Subcutaneous abdominal adipose tissue (tissue), 5 donors: ENCODE results near the gene ELMO1.
"Not testable (repeated sequence)": the region's sequence is repeated elsewhere in the genome, so short reads cannot be mapped to it uniquely, and the experiment has no call there.

Source experiments
- H3K27ac ChIP-seq: one replicate; pipeline ENCODE4 v1.7.0; 2013; ENCODE audit warnings: low read depth, mild to moderate bottlenecking, inconsistent platforms, low read length, moderate library complexity
- H3K27me3 ChIP-seq, 5 donors: one replicate each; pipeline ENCODE4 v1.7.0; 2013; ENCODE audit warnings: low read length in 5 of 5, inconsistent platforms in 1 of 5; ENCODE audit not compliant: control insufficient read depth in 5 of 5, insufficient read depth in 4 of 5
- H3K36me3 ChIP-seq, 5 donors: one replicate each; pipeline ENCODE4 v1.7.0; 2013; ENCODE audit warnings: low read length in 5 of 5; ENCODE audit not compliant: control insufficient read depth in 5 of 5, insufficient read depth in 5 of 5
- H3K4me1 ChIP-seq, 5 donors: one replicate each; pipeline ENCODE4 v1.7.0; 2013; ENCODE audit warnings: low read length in 5 of 5, mild to moderate bottlenecking in 3 of 5, moderate library complexity in 1 of 5; ENCODE audit not compliant: control insufficient read depth in 5 of 5, insufficient read depth in 5 of 5
- H3K4me3 ChIP-seq, 5 donors: one replicate each; pipeline ENCODE4 v1.7.0; 2013; ENCODE audit warnings: low read length in 5 of 5, low read depth in 1 of 5
- H3K9ac ChIP-seq, 5 donors: one replicate each; pipeline ENCODE4 v1.7.0; 2013; ENCODE audit warnings: low read length in 5 of 5, mild to moderate bottlenecking in 4 of 5, moderate library complexity in 3 of 5
- H3K9me3 ChIP-seq, 5 donors: one replicate each; pipeline ENCODE4 v1.7.0; 2013; ENCODE audit warnings: low read length in 5 of 5; ENCODE audit not compliant: control insufficient read depth in 5 of 5
- donor health status: healthy.
- donor health status: healthy.
- donor health status: healthy.
- donor health status: healthy.
- donor health status: healthy.

Gene ELMO1

GRCh38 chr7:37150856-37151255, 297.8 kb downstream of the ELMO1 start:
- Histone ChIP-seq H3K27me3 (no peaks in the 10 kb centered on the region), H3K4me3 (no peak overlapping the region), H3K9ac (no peak overlapping the region), H3K4me1 (peaks cover 0 to 13% (median 3%) of the 10 kb centered on the region in 5 donors), H3K36me3 (peaks cover 0 to 19% (median 2%) of the 10 kb centered on the region in 5 donors), H3K27ac (no peak overlapping the region), H3K9me3 (peaks cover 0 to 3% (median 0%) of the 10 kb centered on the region in 5 donors)

- Histone ChIP-seq H3K4me1 (peaks cover 0 to 13% (median 3%) of the 10 kb centered on the region in 5 donors), H3K27ac (no peak overlapping the region), H3K36me3 (peaks cover 0 to 19% (median 2%) of the 10 kb centered on the region in 5 donors), H3K9ac (no peak overlapping the region), H3K27me3 (no peaks in the 10 kb centered on the region), H3K9me3 (peaks cover 0 to 2% (median 0%) of the 10 kb centered on the region in 5 donors), H3K4me3 (no peak overlapping the region)
These were observed 298.5 kb downstream of the ELMO1 start for GRCh38 chr7:37150180-37150579.

GRCh38 chr7:37149773-37150124, 298.9 kb downstream of the ELMO1 start:
- Histone ChIP-seq H3K4me1 (peaks cover 0 to 13% (median 3%) of the 10 kb centered on the region in 5 donors), H3K27ac (no peak overlapping the region), H3K9ac (no peak overlapping the region), H3K36me3 (peaks cover 0 to 19% (median 2%) of the 10 kb centered on the region in 5 donors), H3K4me3 (no peak overlapping the region), H3K27me3 (no peaks in the 10 kb centered on the region), H3K9me3 (no peaks in the 10 kb centered on the region)

GRCh38 chr7:37149051-37149772, 299.5 kb downstream of the ELMO1 start:
- H3K9ac ChIP-seq: no peak overlapping the region
- no peak overlapping the region for H3K27ac ChIP-seq
- H3K36me3 ChIP-seq: peaks cover 0 to 19% (median 2%) of the 10 kb centered on the region in 5 donors
- no peak overlapping the region for H3K4me3 ChIP-seq
- peaks cover 0 to 13% (median 3%) of the 10 kb centered on the region in 5 donors for H3K4me1 ChIP-seq
- H3K27me3 ChIP-seq: no peaks in the 10 kb centered on the region
- no peaks in the 10 kb centered on the region for H3K9me3 ChIP-seq

- H3K4me1 ChIP-seq: peaks cover 0 to 13% (median 3%) of the 10 kb centered on the region in 5 donors
- no peak overlapping the region for H3K9ac ChIP-seq
- no peak overlapping the region for H3K4me3 ChIP-seq
- no peaks in the 10 kb centered on the region for H3K27me3 ChIP-seq
- H3K36me3 ChIP-seq: no peaks in the 10 kb centered on the region
- H3K27ac ChIP-seq: no peak overlapping the region
- peaks cover 0 to 6% (median 2%) of the 10 kb centered on the region in 5 donors for H3K9me3 ChIP-seq
These were observed 303.0 kb downstream of the ELMO1 start for GRCh38 chr7:37145682-37146081.

DNA sequence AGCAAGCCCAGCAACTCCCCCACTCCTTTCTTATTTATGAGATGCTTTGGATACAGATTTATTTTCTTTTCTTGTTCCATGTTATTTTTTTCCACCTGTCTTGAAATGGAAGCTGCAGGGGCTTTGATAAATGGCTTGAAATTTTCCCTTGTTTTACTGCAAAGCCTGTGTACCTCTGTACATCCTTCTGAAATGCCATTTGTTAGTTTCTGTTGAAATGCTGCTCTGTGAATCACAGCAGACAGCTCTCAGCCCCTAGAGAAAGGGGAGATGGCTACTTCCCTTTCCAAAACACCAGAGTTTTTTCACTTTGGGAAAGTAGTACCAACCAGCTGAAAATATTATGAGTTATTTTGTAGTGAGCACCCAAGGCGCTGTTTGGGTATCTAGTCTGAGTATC, 304.2 kb downstream of the ELMO1 start:
- Histone ChIP-seq H3K9ac (no peak overlapping the region), H3K27ac (no peak overlapping the region), H3K4me3 (no peak overlapping the region), H3K9me3 (peaks cover 0 to 12% (median 4%) of the 10 kb centered on the region in 5 donors), H3K4me1 (peaks cover 0 to 7% (median 0%) of the 10 kb centered on the region in 5 donors), H3K27me3 (no peaks in the 10 kb centered on the region), H3K36me3 (no peaks in the 10 kb centered on the region)

GRCh38 chr7:37142958-37143357, 305.7 kb downstream of the ELMO1 start:
- no peaks in the 10 kb centered on the region for H3K36me3 ChIP-seq
- no peak overlapping the region for H3K4me3 ChIP-seq
- H3K9me3 ChIP-seq: peaks cover 0 to 12% (median 4%) of the 10 kb centered on the region in 5 donors
- H3K27ac ChIP-seq: no peak overlapping the region
- H3K4me1 ChIP-seq: no peaks in the 10 kb centered on the region
- no peak overlapping the region for H3K9ac ChIP-seq
- no peaks in the 10 kb centered on the region for H3K27me3 ChIP-seq

- Histone ChIP-seq H3K27ac (no peak overlapping the region), H3K4me3 (no peak overlapping the region), H3K9ac (no peak overlapping the region), H3K27me3 (no peaks in the 10 kb centered on the region), H3K36me3 (no peaks in the 10 kb centered on the region), H3K9me3 (peaks cover 0 to 12% (median 4%) of the 10 kb centered on the region in 5 donors), H3K4me1 (no peaks in the 10 kb centered on the region)
These were observed 306.9 kb downstream of the ELMO1 start for GRCh38 chr7:37141742-37142141.

DNA sequence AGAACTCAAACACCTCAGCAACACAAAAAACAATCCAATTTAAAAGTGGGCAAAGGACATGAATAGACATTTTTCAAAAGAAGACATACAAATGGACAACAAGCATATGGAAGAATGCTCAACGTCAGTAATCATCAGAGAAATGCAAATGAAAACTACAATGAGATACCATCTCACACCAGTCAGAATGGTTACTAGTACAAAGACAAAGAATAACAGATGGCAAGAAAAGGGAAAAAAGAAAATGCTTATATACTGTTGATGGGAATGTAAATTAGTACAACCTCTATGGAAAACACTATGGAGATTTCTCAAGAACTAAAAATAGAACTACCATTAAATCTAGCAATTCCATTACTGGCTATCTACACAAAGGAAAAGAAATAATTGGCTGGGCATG, 314.8 kb downstream of the ELMO1 start:
- not testable (repeated sequence) for H3K4me1 ChIP-seq, H3K9me3 ChIP-seq, H3K27ac ChIP-seq, H3K4me3 ChIP-seq, H3K27me3 ChIP-seq, H3K9ac ChIP-seq
- peaks cover 0 to 18% (median 9%) of the 10 kb centered on the region in 5 donors for H3K36me3 ChIP-seq

- H3K36me3 ChIP-seq: peaks cover 0 to 18% (median 9%) of the 10 kb centered on the region in 5 donors
- peaks cover 0 to 13% (median 4%) of the 10 kb centered on the region in 5 donors for H3K4me1 ChIP-seq
- no peak overlapping the region for H3K4me3 ChIP-seq
- H3K9me3 ChIP-seq: peaks cover 0 to 2% (median 0%) of the 10 kb centered on the region in 5 donors
- no peak overlapping the region for H3K9ac ChIP-seq
- no peak overlapping the region for H3K27ac ChIP-seq
- H3K27me3 ChIP-seq: no peaks in the 10 kb centered on the region
These were observed 316.8 kb downstream of the ELMO1 start for GRCh38 chr7:37131855-37132254.
